ACHN (cell line): ENCODE data around the gene ANKRD62.

Experiments used
- DNase-seq: peaks from one replicate; pipeline ENCODE4 v3.0.0-alpha.2; 2015
- in situ Hi-C: cut with HindIII; loops from 2 replicates; pipeline ENCODE4 v1.10.0; 2017; ENCODE audit warnings: low sequenced_read_pairs, low pct_ligation_motif_present, low pct_unique_long_range_greater_than_20kb

ANKRD62 gene

GRCh38 chr18:12154361-12154760, 60.7 kb downstream of the ANKRD62 start:
- in situ Hi-C loops = no loop called here
- DNase-seq = no peak

DNA sequence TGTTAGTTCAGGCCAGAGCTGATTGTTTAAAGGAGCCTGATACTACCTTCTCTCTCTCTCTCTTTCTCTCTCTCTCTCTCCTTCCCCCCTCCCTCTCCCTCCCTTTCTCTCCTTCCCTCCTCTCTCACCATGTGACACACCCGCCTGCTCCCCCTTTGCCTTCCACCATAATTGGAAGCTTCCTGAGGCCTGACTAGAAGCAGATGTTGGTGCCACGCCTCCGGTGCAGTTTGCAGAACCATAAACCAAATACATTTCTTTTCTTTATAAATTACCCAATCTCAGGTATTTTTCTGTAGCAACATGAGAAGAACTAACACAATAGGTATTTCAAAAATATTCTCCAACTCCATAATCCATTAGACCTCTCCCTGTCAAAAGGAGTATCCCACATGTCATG, 62.4 kb downstream of the ANKRD62 start:
- in situ Hi-C loops = no loop called here

DNA sequence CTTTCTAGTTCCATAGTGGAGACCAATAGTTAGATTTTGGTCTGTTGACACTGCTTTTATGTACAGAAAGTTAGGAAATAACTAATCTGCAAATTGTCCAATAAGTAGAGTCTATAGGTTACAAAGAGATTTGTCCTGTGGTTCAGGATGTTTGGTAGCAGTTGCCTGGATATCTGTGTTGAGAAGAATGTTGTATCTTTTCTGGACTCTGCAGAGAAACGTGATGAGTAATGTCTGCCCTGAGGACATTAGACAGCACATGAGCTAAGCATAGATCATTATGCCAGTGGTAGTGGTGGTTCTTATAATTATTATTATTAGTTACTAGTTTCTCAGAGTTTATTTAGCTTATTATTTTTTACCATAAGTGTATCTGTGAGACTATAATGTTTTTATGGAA, 65.8 kb downstream of the ANKRD62 start:
- DNase-seq = no peak
- in situ Hi-C loops = no loop called here

More for the DNA sequence above, 62.4 kb downstream of the ANKRD62 start:
- DNase-seq = no peak

DNA sequence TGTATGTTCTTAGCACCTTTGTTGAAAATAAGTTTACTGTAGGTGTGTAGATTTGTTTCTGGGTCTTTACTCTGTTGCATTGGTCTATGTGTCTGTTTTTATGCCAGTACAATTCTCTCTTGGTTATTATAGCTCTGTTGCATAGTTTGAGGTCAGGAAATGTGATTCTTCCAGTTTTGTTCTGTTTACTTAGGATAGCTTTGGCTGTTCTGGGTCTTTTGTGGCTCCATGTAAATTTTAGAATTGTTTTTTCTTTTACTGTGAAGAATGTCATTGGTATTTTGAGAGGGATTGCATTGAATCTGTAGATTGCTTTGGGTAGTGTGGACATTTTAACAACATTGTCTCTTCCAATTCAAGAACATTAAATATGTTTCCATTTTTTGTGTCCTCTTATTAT, 69.1 kb downstream of the ANKRD62 start:
- in situ Hi-C loops = no loop called here
- DNase-seq = no peak

GRCh38 chr18:12165038-12165768, 71.6 kb downstream of the ANKRD62 start:
- in situ Hi-C loops = no loop called here
- no peak for DNase-seq
